ENCODE measurements around the gene MYO9A. TPM values are rescaled to one million over a fixed set of nuclear protein-coding genes. Genes with fewer than 3 reads are reported as not detected.

The MYO9A gene
- total and polyA plus RNA-seq, 10 of the 15 experiments (the other 5 are each of a cell fraction or from before 2014, with no cell fraction given) = 3.3 to 25.3 (median 12.2) TPM

DNA sequence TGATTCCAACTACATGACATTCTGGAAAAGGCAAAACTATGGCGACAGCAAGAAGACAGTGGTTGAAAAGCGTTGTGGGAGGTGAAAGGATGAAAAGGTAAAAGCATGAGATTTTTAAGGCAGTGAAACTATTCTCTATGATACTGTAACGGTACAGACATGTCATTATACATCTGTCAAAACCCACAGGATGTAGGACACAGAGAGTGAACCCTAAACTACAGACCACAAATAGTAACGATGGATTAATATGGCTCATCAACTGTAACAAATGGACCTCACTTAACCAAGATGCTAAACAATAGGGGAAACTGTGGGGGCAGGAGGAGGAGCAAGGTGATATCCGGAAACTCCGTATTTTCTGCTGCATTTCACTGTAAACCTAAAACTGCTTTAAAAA is 39.1 kb downstream of the MYO9A start (continued):
- no peak for TF ChIP-seq NFYB (IDR thresholded peaks at IDR 0.05; ENCODE audit: insufficient read depth, low read depth, low read length)
- TF ChIP-seq HDAC6 (IDR thresholded peaks at IDR 0.05; ENCODE audit: unreplicated experiment) = no peak
- TF ChIP-seq ZNF622 (IDR thresholded peaks at IDR 0.05) = no peak
- TF ChIP-seq, protein P1, sequence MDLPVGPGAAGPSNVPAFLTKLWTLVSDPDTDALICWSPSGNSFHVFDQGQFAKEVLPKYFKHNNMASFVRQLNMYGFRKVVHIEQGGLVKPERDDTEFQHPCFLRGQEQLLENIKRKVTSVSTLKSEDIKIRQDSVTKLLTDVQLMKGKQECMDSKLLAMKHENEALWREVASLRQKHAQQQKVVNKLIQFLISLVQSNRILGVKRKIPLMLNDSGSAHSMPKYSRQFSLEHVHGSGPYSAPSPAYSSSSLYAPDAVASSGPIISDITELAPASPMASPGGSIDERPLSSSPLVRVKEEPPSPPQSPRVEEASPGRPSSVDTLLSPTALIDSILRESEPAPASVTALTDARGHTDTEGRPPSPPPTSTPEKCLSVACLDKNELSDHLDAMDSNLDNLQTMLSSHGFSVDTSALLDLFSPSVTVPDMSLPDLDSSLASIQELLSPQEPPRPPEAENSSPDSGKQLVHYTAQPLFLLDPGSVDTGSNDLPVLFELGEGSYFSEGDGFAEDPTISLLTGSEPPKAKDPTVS (IDR thresholded peaks at IDR 0.05; ENCODE audit: low read depth, low read length) = no peak
- TF ChIP-seq, protein P2, sequence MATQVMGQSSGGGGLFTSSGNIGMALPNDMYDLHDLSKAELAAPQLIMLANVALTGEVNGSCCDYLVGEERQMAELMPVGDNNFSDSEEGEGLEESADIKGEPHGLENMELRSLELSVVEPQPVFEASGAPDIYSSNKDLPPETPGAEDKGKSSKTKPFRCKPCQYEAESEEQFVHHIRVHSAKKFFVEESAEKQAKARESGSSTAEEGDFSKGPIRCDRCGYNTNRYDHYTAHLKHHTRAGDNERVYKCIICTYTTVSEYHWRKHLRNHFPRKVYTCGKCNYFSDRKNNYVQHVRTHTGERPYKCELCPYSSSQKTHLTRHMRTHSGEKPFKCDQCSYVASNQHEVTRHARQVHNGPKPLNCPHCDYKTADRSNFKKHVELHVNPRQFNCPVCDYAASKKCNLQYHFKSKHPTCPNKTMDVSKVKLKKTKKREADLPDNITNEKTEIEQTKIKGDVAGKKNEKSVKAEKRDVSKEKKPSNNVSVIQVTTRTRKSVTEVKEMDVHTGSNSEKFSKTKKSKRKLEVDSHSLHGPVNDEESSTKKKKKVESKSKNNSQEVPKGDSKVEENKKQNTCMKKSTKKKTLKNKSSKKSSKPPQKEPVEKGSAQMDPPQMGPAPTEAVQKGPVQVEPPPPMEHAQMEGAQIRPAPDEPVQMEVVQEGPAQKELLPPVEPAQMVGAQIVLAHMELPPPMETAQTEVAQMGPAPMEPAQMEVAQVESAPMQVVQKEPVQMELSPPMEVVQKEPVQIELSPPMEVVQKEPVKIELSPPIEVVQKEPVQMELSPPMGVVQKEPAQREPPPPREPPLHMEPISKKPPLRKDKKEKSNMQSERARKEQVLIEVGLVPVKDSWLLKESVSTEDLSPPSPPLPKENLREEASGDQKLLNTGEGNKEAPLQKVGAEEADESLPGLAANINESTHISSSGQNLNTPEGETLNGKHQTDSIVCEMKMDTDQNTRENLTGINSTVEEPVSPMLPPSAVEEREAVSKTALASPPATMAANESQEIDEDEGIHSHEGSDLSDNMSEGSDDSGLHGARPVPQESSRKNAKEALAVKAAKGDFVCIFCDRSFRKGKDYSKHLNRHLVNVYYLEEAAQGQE (IDR thresholded peaks at IDR 0.05; ENCODE audit: low read depth, low read length) = no peak
- 0 out of 2 replicates have a peak, but pooled peaks have one; percentile 27 for TF ChIP-seq CBX5 (IDR thresholded peaks at IDR 0.05; ENCODE audit: low read depth)
- no peak for TF ChIP-seq KDM1A (IDR thresholded peaks at IDR 0.05; ENCODE audit: borderline replicate concordance)
- no peak for TF ChIP-seq BRCA1 (IDR thresholded peaks at IDR 0.05; ENCODE audit: low read depth, low read length)
- TF ChIP-seq, protein P3, sequence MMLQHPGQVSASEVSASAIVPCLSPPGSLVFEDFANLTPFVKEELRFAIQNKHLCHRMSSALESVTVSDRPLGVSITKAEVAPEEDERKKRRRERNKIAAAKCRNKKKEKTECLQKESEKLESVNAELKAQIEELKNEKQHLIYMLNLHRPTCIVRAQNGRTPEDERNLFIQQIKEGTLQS (IDR thresholded peaks at IDR 0.05; ENCODE audit: borderline replicate concordance, extremely low read depth, low read depth, low read length) = no peak
- no peak for TF ChIP-seq SMAD5 (IDR thresholded peaks at IDR 0.05; ENCODE audit: low read depth)
- TF ChIP-seq WRNIP1 (IDR thresholded peaks at IDR 0.05; ENCODE audit: borderline replicate concordance, low read depth, low read length) = no peak
- TF ChIP-seq, protein P4, sequence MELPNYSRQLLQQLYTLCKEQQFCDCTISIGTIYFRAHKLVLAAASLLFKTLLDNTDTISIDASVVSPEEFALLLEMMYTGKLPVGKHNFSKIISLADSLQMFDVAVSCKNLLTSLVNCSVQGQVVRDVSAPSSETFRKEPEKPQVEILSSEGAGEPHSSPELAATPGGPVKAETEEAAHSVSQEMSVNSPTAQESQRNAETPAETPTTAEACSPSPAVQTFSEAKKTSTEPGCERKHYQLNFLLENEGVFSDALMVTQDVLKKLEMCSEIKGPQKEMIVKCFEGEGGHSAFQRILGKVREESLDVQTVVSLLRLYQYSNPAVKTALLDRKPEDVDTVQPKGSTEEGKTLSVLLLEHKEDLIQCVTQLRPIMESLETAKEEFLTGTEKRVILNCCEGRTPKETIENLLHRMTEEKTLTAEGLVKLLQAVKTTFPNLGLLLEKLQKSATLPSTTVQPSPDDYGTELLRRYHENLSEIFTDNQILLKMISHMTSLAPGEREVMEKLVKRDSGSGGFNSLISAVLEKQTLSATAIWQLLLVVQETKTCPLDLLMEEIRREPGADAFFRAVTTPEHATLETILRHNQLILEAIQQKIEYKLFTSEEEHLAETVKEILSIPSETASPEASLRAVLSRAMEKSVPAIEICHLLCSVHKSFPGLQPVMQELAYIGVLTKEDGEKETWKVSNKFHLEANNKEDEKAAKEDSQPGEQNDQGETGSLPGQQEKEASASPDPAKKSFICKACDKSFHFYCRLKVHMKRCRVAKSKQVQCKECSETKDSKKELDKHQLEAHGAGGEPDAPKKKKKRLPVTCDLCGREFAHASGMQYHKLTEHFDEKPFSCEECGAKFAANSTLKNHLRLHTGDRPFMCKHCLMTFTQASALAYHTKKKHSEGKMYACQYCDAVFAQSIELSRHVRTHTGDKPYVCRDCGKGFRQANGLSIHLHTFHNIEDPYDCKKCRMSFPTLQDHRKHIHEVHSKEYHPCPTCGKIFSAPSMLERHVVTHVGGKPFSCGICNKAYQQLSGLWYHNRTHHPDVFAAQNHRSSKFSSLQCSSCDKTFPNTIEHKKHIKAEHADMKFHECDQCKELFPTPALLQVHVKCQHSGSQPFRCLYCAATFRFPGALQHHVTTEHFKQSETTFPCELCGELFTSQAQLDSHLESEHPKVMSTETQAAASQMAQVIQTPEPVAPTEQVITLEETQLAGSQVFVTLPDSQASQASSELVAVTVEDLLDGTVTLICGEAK (IDR thresholded peaks at IDR 0.05; ENCODE audit: borderline replicate concordance) = no peak
- TF ChIP-seq TARDBP (IDR thresholded peaks at IDR 0.05; ENCODE audit: borderline replicate concordance) = no peak
- TF ChIP-seq ZBED1 (IDR thresholded peaks at IDR 0.05; ENCODE audit: borderline replicate concordance) = no peak
- no peak for TF ChIP-seq RAD21 (IDR thresholded peaks at IDR 0.05; ENCODE audit: insufficient read depth, low read depth, low read length)
- no peak for TF ChIP-seq CHD1 (IDR thresholded peaks at IDR 0.05; ENCODE audit: low read depth, low read length)
- TF ChIP-seq MTA2 (IDR thresholded peaks at IDR 0.05; ENCODE audit: low read depth) = peak; percentile 96
- TF ChIP-seq, protein P5, sequence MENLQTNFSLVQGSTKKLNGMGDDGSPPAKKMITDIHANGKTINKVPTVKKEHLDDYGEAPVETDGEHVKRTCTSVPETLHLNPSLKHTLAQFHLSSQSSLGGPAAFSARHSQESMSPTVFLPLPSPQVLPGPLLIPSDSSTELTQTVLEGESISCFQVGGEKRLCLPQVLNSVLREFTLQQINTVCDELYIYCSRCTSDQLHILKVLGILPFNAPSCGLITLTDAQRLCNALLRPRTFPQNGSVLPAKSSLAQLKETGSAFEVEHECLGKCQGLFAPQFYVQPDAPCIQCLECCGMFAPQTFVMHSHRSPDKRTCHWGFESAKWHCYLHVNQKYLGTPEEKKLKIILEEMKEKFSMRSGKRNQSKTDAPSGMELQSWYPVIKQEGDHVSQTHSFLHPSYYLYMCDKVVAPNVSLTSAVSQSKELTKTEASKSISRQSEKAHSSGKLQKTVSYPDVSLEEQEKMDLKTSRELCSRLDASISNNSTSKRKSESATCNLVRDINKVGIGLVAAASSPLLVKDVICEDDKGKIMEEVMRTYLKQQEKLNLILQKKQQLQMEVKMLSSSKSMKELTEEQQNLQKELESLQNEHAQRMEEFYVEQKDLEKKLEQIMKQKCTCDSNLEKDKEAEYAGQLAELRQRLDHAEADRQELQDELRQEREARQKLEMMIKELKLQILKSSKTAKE (IDR thresholded peaks at IDR 0.05; ENCODE audit: low read depth, poor library complexity, severe bottlenecking) = peak; percentile 68
- TF ChIP-seq FOXM1 (IDR thresholded peaks at IDR 0.05; ENCODE audit: low read depth, low read length) = peak; percentile 44; the same call in 1 of the 2 replicates

Measured in GM12878 (cell line).